ENCODE results near the gene STARD5. TPM values are rescaled to one million over a fixed set of nuclear protein-coding genes. Genes with fewer than 3 reads are reported as not detected.

Gene STARD5
- total RNA-seq, 3 donors from 2014 or later (not counting 1 experiment from before 2014, with no cell fraction given): 4.7 to 6.6 (median 6.3) TPM

DNA sequence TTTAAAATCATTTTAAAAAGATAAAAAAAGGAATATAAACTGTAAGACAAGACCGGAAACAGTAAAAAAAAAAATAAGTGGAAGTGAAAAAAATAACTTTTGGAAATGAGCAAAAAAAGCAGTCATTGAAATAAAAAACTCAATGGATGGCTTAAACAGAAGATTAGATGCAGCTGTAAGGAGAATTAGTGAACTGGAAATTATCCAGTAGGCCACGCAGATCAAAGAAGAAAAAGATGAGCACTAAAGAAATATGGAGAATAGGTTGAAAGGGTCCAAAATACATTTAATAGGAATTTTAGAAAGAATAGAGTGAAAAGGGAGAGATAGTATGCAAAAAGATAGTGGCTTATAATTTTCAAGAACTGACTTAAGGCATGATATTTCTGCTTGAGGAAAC is 47.0 kb downstream of the STARD5 start:
- Histone ChIP-seq H3K4me1 (ENCODE audit: control insufficient read depth, insufficient read depth, low read length) (no peaks in the 10 kb centered on the region), H3K9me3 (ENCODE audit: control insufficient read depth, insufficient read depth, low read length) (peaks cover 3% of the 10 kb centered on the region), H3K4me3 (ENCODE audit: low read length) (no peak overlapping the region), H3K27ac (ENCODE audit: low read length) (no peak overlapping the region), H3K27me3 (ENCODE audit: control insufficient read depth, insufficient read depth, low read length) (no peaks in the 10 kb centered on the region), H3K36me3 (ENCODE audit: control insufficient read depth, insufficient read depth, low read length) (no peaks in the 10 kb centered on the region)
- no peak for ATAC-seq
- peaks cover 9% of the 10 kb centered on the region for H3K36me3 Mint-ChIP-seq
- H3K4me1 Mint-ChIP-seq: peaks cover 9 to 12% of the 10 kb centered on the region in 2 donors
- H3K27ac Mint-ChIP-seq: no peak overlapping the region
- no peaks in the 10 kb centered on the region for H3K27me3 Mint-ChIP-seq (ENCODE audit: low read depth in 2 of 2)
- intact Hi-C loops (cut with micrococcal nuclease): no loop called here
- WGBS (ENCODE audit: insufficient coverage): 86% methylated on average over 2 of the region's 2 CpGs
- TF ChIP-seq, protein P1, sequence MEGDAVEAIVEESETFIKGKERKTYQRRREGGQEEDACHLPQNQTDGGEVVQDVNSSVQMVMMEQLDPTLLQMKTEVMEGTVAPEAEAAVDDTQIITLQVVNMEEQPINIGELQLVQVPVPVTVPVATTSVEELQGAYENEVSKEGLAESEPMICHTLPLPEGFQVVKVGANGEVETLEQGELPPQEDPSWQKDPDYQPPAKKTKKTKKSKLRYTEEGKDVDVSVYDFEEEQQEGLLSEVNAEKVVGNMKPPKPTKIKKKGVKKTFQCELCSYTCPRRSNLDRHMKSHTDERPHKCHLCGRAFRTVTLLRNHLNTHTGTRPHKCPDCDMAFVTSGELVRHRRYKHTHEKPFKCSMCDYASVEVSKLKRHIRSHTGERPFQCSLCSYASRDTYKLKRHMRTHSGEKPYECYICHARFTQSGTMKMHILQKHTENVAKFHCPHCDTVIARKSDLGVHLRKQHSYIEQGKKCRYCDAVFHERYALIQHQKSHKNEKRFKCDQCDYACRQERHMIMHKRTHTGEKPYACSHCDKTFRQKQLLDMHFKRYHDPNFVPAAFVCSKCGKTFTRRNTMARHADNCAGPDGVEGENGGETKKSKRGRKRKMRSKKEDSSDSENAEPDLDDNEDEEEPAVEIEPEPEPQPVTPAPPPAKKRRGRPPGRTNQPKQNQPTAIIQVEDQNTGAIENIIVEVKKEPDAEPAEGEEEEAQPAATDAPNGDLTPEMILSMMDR (IDR thresholded peaks at IDR 0.05): no peak
- peaks cover 4 to 5% of the 10 kb centered on the region in 2 donors for H3K9me3 Mint-ChIP-seq
- DNase-seq: no peak
- H3K4me3 Mint-ChIP-seq: no peak overlapping the region

DNA sequence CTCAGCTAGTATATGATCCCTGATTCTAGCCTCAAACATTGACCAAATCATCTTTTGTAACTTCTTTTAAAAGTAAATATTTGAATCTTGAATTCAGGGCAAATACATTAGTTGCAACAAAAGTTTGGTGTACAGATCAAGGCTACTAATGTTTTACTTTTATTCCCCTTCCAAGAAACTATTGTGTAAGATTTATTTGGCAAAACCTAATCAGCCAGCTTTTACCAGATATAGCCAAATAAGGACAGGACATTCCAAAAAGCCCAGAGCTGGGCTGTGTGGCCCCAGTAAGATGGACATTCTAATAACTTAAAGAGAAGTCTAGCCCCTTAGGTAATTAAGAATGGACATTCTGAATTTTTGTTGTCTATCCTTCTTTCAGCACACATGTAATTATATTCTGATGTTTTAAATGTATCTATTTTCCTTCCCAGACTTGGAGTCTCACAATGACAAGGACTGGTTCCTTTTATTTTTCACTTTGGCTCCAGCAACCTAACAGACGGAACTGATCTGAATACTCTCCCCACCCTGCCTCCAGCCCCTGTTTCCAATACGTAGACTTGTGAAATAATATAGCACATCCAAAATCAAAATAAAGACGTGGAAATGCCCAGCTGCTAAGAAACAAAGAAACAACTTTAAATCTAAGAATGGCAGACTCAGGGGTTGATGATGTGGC is 48.1 kb downstream of the STARD5 start:
- Mint-ChIP-seq H3K27me3 (ENCODE audit: low read depth in 2 of 2) (no peaks in the 10 kb centered on the region), H3K27ac (peak overlapping the region in 1 of 2 donors; percentile 11), H3K9me3 (peaks cover 4 to 5% of the 10 kb centered on the region in 2 donors), H3K4me3 (no peak overlapping the region), H3K4me1 (peaks cover 9 to 12% of the 10 kb centered on the region in 2 donors), H3K36me3 (peaks cover 9% of the 10 kb centered on the region)
- no peaks in the 10 kb centered on the region for H3K36me3 ChIP-seq (ENCODE audit: control insufficient read depth, insufficient read depth, low read length)
- peaks cover 3% of the 10 kb centered on the region for H3K9me3 ChIP-seq (ENCODE audit: control insufficient read depth, insufficient read depth, low read length)
- no peaks in the 10 kb centered on the region for H3K4me1 ChIP-seq (ENCODE audit: control insufficient read depth, insufficient read depth, low read length)
- TF ChIP-seq, protein P1 (IDR thresholded peaks at IDR 0.05): no peak
- WGBS (ENCODE audit: insufficient coverage): 99% methylated on average over 3 of the region's 3 CpGs
- DNase-seq: no peak
- H3K27me3 ChIP-seq (ENCODE audit: control insufficient read depth, insufficient read depth, low read length): no peaks in the 10 kb centered on the region
- intact Hi-C loops (cut with micrococcal nuclease): loop anchor here (1.0 to 2.0 kb wide), 3 partner anchors 21 to 124 kb away; no protein-coding TSS in a partner anchor
- no peak for ATAC-seq
- H3K27ac ChIP-seq (ENCODE audit: low read length): no peak overlapping the region
- H3K4me3 ChIP-seq (ENCODE audit: low read length): no peak overlapping the region

- WGBS (ENCODE audit: insufficient coverage): 15% methylated on average over 10 of the region's 11 CpGs
- Mint-ChIP-seq H3K27ac (peak overlapping the region; percentile 11 to 77), H3K4me3 (no peak overlapping the region), H3K9me3 (peaks cover 4 to 5% of the 10 kb centered on the region in 2 donors), H3K36me3 (peaks cover 9% of the 10 kb centered on the region), H3K27me3 (ENCODE audit: low read depth in 2 of 2) (no peaks in the 10 kb centered on the region), H3K4me1 (peaks cover 9 to 12% of the 10 kb centered on the region in 2 donors)
- Histone ChIP-seq H3K27ac (ENCODE audit: low read length) (no peak overlapping the region), H3K27me3 (ENCODE audit: control insufficient read depth, insufficient read depth, low read length) (no peaks in the 10 kb centered on the region), H3K36me3 (ENCODE audit: control insufficient read depth, insufficient read depth, low read length) (no peaks in the 10 kb centered on the region), H3K9me3 (ENCODE audit: control insufficient read depth, insufficient read depth, low read length) (peaks cover 3% of the 10 kb centered on the region), H3K4me3 (ENCODE audit: low read length) (no peak overlapping the region), H3K4me1 (ENCODE audit: control insufficient read depth, insufficient read depth, low read length) (no peaks in the 10 kb centered on the region)
- DNase-seq (peak; percentile 71 to 94), ATAC-seq (peak; percentile 89 to 97 (median 95))
- TF ChIP-seq, protein P1 (IDR thresholded peaks at IDR 0.05): peak; percentile 75
- intact Hi-C loops (cut with micrococcal nuclease): loop anchor here (1.0 to 2.0 kb wide), 3 partner anchors 22 to 125 kb away; no protein-coding TSS in a partner anchor
Observed at GRCh38 chr15:81274931-81275707, 48.8 kb downstream of the STARD5 start.

Data from natural killer cell (primary cell).